ENCODE measurements around the gene DNAJB14.
"Not testable (repeated sequence)": the region's sequence is repeated elsewhere in the genome, so short reads cannot be mapped to it uniquely, and the experiment has no call there.

DNAJB14 gene

GRCh38 chr4:99946356-99947189, at the start of gene DNAJB14:
Gene DNAJB14 (minus strand): TSS chr4:99946618. CDS start chr4:99946571, 47 bp downstream.
- peak; percentile 79 for DNase-seq (ENCODE audit: low spot score)

GRCh38 chr4:99991741-99992140, 45.3 kb upstream of the DNAJB14 start:
- DNase-seq (ENCODE audit: low spot score) = no peak

- no peak for DNase-seq (ENCODE audit: low spot score)
These were observed 41.3 kb upstream of the DNAJB14 start for GRCh38 chr4:99987681-99988080.

- DNase-seq (ENCODE audit: low spot score) = no peak
These were observed 40.4 kb upstream of the DNAJB14 start for GRCh38 chr4:99986792-99987191.

GRCh38 chr4:99983289-99983943, 37.0 kb upstream of the DNAJB14 start:
- no peak for DNase-seq (ENCODE audit: low spot score)

- DNase-seq (ENCODE audit: low spot score) = no peak
These were observed 33.5 kb upstream of the DNAJB14 start for GRCh38 chr4:99979872-99980271.

- DNase-seq (ENCODE audit: low spot score) = no peak
These were observed 25.2 kb upstream of the DNAJB14 start for GRCh38 chr4:99971453-99972111.

GRCh38 chr4:99968330-99968729, 21.9 kb upstream of the DNAJB14 start:
- DNase-seq (ENCODE audit: low spot score) = no peak

GRCh38 chr4:99966692-99967091, 20.3 kb upstream of the DNAJB14 start:
- no peak for DNase-seq (ENCODE audit: low spot score)

GRCh38 chr4:99965674-99966350, 19.4 kb upstream of the DNAJB14 start:
- DNase-seq (ENCODE audit: low spot score) = peak; percentile 19

- DNase-seq (ENCODE audit: low spot score) = no peak
These were observed 18.8 kb upstream of the DNAJB14 start for GRCh38 chr4:99965173-99965572.

- no peak for DNase-seq (ENCODE audit: low spot score)
These were observed 15.3 kb upstream of the DNAJB14 start for GRCh38 chr4:99961711-99962110.

- no peak for DNase-seq (ENCODE audit: low spot score)
These were observed 14.2 kb upstream of the DNAJB14 start for GRCh38 chr4:99960648-99961047.

GRCh38 chr4:99958207-99958606, 11.8 kb upstream of the DNAJB14 start:
- DNase-seq (ENCODE audit: low spot score) = not testable (repeated sequence)

GRCh38 chr4:99950913-99951254, 4.5 kb upstream of the DNAJB14 start:
- no peak for DNase-seq (ENCODE audit: low spot score)

- DNase-seq (ENCODE audit: low spot score) = peak; percentile 98
These were observed 3.8 kb upstream of the DNAJB14 start, which contains the start of gene H2AZ1 for GRCh38 chr4:99949999-99950912. Gene H2AZ1 (minus strand): TSS chr4:99950275. CDS start chr4:99950170, 105 bp downstream.

- peak; percentile 93 for DNase-seq (ENCODE audit: low spot score)
These were observed 2.9 kb upstream of the DNAJB14 start for GRCh38 chr4:99949034-99949998.

GRCh38 chr4:99947608-99948007, 1.2 kb upstream of the DNAJB14 start:
- DNase-seq (ENCODE audit: low spot score) = no peak

- no peak for DNase-seq (ENCODE audit: low spot score)
These were observed 766 bp upstream of the DNAJB14 start for GRCh38 chr4:99947190-99947578.
